SK-N-SH (cell line): ENCODE measurements around the gene PMP22. TPM values are rescaled to one million over a fixed set of nuclear protein-coding genes. Genes with fewer than 3 reads are reported as not detected.

Experiments used
- CTCF ChIA-PET: fragments of 300-600, 350-600 bp; formaldehyde crosslinking; extraction: SDS; loops from one replicate; lab custom pipeline; 2021; lab: Yijun Ruan, JAX
- POLR2A ChIA-PET: fragments of 350-600 bp; sonication (Branson Sonifier 250); formaldehyde crosslinking; extraction: SDS; loops from one replicate; lab custom pipeline; 2020; ENCODE audit warnings: antibody characterized with exemption, inconsistent platforms; lab: Yijun Ruan, JAX
- DNase-seq: peaks from one replicate; pipeline ENCODE4 v3.0.0; 2012
- H2AFZ ChIP-seq: fragments of 200-600 bp; sonication (generic); 2 replicates; pipeline ENCODE4 v1.8.1; 2016; ENCODE audit warnings: antibody characterized with exemption, mild to moderate bottlenecking, low read depth
- H3F3A ChIP-seq: fragments of 200-600 bp; sonication (generic); replicated peaks from 2 replicates; pipeline ENCODE3; 2016; ENCODE audit warnings: antibody characterized with exemption, mild to moderate bottlenecking; ENCODE audit not compliant: insufficient read depth
- H3K27ac ChIP-seq, 2 experiments: fragments of 200-500 bp in 1 of 2; fragments of 200-600 bp in 1 of 2; sonication (Bioruptor generic) in 1 of 2; sonication (generic), shearing (Covaris generic) in 1 of 2; 2 replicates each; pipeline versions ENCODE4 v1.5.1 to v1.6.1; 2014 to 2016; ENCODE audit warnings: low read depth in 2 of 2, inconsistent platforms in 1 of 2, low read length in 1 of 2, mild to moderate bottlenecking in 1 of 2, mixed read lengths in 1 of 2
- H3K27me3 ChIP-seq: fragments of 200-600 bp; sonication (generic), shearing (Covaris generic); 2 replicates; pipeline ENCODE4 v1.6.1; 2016; ENCODE audit warnings: mixed run types; ENCODE audit not compliant: insufficient read depth
- H3K36me3 ChIP-seq, 2 experiments: fragments of 200-500 bp in 1 of 2; fragments of 200-600 bp in 1 of 2; sonication (Bioruptor generic) in 1 of 2; sonication (generic) in 1 of 2; replicated peaks in 1 of 2; 2 replicates each; pipeline versions ENCODE3 to v1.5.1; 2014 to 2016; ENCODE audit warnings: low read length in 1 of 2, mild to moderate bottlenecking in 1 of 2; ENCODE audit not compliant: insufficient read depth in 2 of 2, control insufficient read depth in 1 of 2
- H3K4me1 ChIP-seq, 2 experiments: fragments of 200-500 bp in 1 of 2; fragments of 200-600 bp in 1 of 2; sonication (Bioruptor generic) in 1 of 2; sonication (generic), shearing (Covaris generic) in 1 of 2; 2 replicates each; pipeline versions ENCODE4 v1.5.1 to v1.6.1; 2014 to 2016; ENCODE audit warnings: low read depth in 1 of 2, low read length in 1 of 2, mixed run types in 1 of 2; ENCODE audit not compliant: insufficient read depth in 2 of 2, control insufficient read depth in 1 of 2
- H3K4me2 ChIP-seq: fragments of 200-600 bp; sonication (generic), shearing (Covaris generic); 2 replicates; pipeline ENCODE4 v1.6.1; 2017; ENCODE audit warnings: mixed run types
- H3K4me3 ChIP-seq, 2 experiments: fragments of 200-500 bp in 1 of 2; fragments of 200-600 bp in 1 of 2; sonication (Bioruptor generic) in 1 of 2; sonication (generic), shearing (Covaris generic) in 1 of 2; 2 replicates each; pipeline versions ENCODE4 v1.5.1 to v1.8.1; 2014 to 2016; ENCODE audit warnings: low read depth in 2 of 2, inconsistent platforms in 1 of 2, low read length in 1 of 2, mild to moderate bottlenecking in 1 of 2, mixed read lengths in 1 of 2, moderate library complexity in 1 of 2
- H3K79me2 ChIP-seq: fragments of 200-600 bp; sonication (generic); 2 replicates; pipeline ENCODE4 v1.8.1; 2017; ENCODE audit warnings: mild to moderate bottlenecking; ENCODE audit not compliant: insufficient read depth
- H3K9ac ChIP-seq: fragments of 200-600 bp; sonication (generic); 2 replicates; pipeline ENCODE4 v1.6.1; 2017; ENCODE audit warnings: mixed run types
- H3K9me2 ChIP-seq: fragments of 200-600 bp; sonication (generic); 2 replicates; pipeline ENCODE4 v1.6.1; 2017; ENCODE audit warnings: mixed run types
- H3K9me3 ChIP-seq: fragments of 200-600 bp; sonication (generic); 2 replicates; pipeline ENCODE4 v1.6.1; 2017; ENCODE audit warnings: mixed run types, mild to moderate bottlenecking, moderate library complexity
- H4K20me1 ChIP-seq: fragments of 200-600 bp; sonication (generic); 2 replicates; pipeline ENCODE4 v1.6.1; 2017; ENCODE audit warnings: mild to moderate bottlenecking, mixed run types; ENCODE audit not compliant: insufficient read depth
- CHD2 ChIP-seq: fragments of 150-350 bp; IDR thresholded peaks from 2 replicates; pipeline ENCODE4 v1.6.1; 2018; ENCODE audit warnings: low read length; ENCODE audit not compliant: partially characterized antibody
- EZH2phosphoT487 ChIP-seq: fragments of 200-600 bp; sonication (generic); IDR thresholded peaks from 2 replicates; pipeline ENCODE4 v1.6.1; 2017; ENCODE audit warnings: low read depth, mixed run types, mild to moderate bottlenecking, antibody characterized with exemption, moderate library complexity, borderline replicate concordance
- MAX ChIP-seq: IDR thresholded peaks from 2 replicates; pipeline ENCODE4 v1.4.0; 2012; ENCODE audit warnings: low read depth
- MEF2A ChIP-seq: IDR thresholded peaks from 2 replicates; pipeline ENCODE4 v1.4.0; 2012; ENCODE audit warnings: low read depth, borderline replicate concordance
- MXI1 ChIP-seq: IDR thresholded peaks from 2 replicates; pipeline ENCODE4 v1.6.1; 2012; ENCODE audit warnings: mild to moderate bottlenecking, low read depth, low read length, improper control_type of control experiment
- NRF1 ChIP-seq: IDR thresholded peaks from 2 replicates; pipeline ENCODE4 v1.6.1; 2012; ENCODE audit warnings: low read depth, mild to moderate bottlenecking, low read length
- RAD21 ChIP-seq: IDR thresholded peaks from 2 replicates; pipeline ENCODE4 v1.6.1; 2012; ENCODE audit warnings: mild to moderate bottlenecking, low read length
- RCOR1 ChIP-seq: fragments of 150-350 bp; IDR thresholded peaks from 2 replicates; pipeline ENCODE4 v1.6.1; 2017; ENCODE audit warnings: antibody characterized with exemption, low read length
- RFX5 ChIP-seq: IDR thresholded peaks from 2 replicates; pipeline ENCODE4 v1.6.1; 2012; ENCODE audit warnings: mild to moderate bottlenecking, improper control_type of control experiment, low read length
- SIN3A ChIP-seq: IDR thresholded peaks from 2 replicates; pipeline ENCODE4 v1.6.1; 2012; ENCODE audit warnings: low read depth, mild to moderate bottlenecking, low read length, moderate library complexity, borderline replicate concordance
- USF1 ChIP-seq: IDR thresholded peaks from 2 replicates; pipeline ENCODE4 v1.4.0; 2012; ENCODE audit warnings: low read depth, borderline replicate concordance
- WGBS: methylation state at CpG from one replicate; pipeline ENCODE4 v1.1.6; 2017; ENCODE audit warnings: low lambda C conversion rate; 5-methylcytosine and 5-hydroxymethylcytosine counted together
- polyA plus RNA-seq, 3 experiments: library from polyadenylated mRNA; depleted of rRNA; stranded (reverse); fragments of >200 nt; gene quantifications; 2 replicates each; pipeline ENCODE4 v1.2.3, GENCODE V29; 2012
- TF ChIP-seq, protein P1 (sequence below): fragments of 200-600 bp; sonication (generic); IDR thresholded peaks from 2 replicates; pipeline ENCODE4 v1.6.1; 2017; ENCODE audit warnings: antibody characterized with exemption, mild to moderate bottlenecking, moderate library complexity

The PMP22 gene
- polyA plus RNA-seq, 1 of the 3 experiments (the other 2 are of a cell fraction): 82.5 TPM

DNA sequence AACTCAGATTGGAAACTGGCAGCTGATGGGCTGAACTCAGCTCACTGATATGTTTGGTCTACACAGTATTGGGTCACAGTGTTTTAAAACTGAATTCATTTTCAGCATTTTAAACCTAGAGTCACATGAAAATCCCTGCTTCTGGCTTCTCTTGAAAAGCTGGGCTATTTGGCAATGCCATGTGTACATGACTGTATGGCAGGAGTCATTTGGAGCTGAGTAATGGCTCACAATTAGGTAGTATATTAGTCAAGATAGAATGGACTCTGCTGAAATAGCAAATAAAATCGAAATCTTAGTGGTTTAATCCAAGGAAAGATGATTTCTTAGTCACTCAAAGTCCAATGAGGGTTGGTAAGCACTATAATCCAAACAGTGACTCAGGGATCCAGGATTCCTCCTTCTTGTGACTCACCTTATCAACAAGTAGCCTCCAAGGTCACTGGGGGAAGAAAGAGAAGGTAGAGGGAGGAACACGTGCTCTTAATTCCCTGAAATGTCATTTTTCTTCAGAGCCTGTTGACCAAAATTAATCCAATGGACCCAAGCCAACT is 13.9 kb upstream of the PMP22 start:
- WGBS: 22% methylated on average over 2 of the region's 2 CpGs
- Histone ChIP-seq H3K36me3 (no peaks in the 10 kb centered on the region), H3K9me2 (no peaks in the 10 kb centered on the region), H3K27ac (no peak overlapping the region), H3K27me3 (no peaks in the 10 kb centered on the region), H3K4me1 (peaks cover 0 to under 1% of the 10 kb centered on the region in 2 experiments; a peak in 1 of 4 replicates), H3F3A (no peaks in the 10 kb centered on the region), H3K9me3 (no peaks in the 10 kb centered on the region), H3K79me2 (no peaks in the 10 kb centered on the region), H2AFZ (no peak overlapping the region), H3K4me2 (no peak overlapping the region), H3K4me3 (no peak overlapping the region)
- ChIA-PET POLR2A (no interaction called here), CTCF (interaction anchor here (0.8 to 1.1 kb wide), 2 partner anchors 11 to 63 kb away, joined by 3 read pairs; no protein-coding TSS in a partner anchor)
- TF ChIP-seq RAD21 (no peak), RCOR1 (no peak), MEF2A (no peak), NRF1 (no peak), RFX5 (no peak), EZH2phosphoT487 (no peak), SIN3A (no peak), CHD2 (no peak)
- TF ChIP-seq, protein P1, sequence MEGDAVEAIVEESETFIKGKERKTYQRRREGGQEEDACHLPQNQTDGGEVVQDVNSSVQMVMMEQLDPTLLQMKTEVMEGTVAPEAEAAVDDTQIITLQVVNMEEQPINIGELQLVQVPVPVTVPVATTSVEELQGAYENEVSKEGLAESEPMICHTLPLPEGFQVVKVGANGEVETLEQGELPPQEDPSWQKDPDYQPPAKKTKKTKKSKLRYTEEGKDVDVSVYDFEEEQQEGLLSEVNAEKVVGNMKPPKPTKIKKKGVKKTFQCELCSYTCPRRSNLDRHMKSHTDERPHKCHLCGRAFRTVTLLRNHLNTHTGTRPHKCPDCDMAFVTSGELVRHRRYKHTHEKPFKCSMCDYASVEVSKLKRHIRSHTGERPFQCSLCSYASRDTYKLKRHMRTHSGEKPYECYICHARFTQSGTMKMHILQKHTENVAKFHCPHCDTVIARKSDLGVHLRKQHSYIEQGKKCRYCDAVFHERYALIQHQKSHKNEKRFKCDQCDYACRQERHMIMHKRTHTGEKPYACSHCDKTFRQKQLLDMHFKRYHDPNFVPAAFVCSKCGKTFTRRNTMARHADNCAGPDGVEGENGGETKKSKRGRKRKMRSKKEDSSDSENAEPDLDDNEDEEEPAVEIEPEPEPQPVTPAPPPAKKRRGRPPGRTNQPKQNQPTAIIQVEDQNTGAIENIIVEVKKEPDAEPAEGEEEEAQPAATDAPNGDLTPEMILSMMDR: no peak
- TF ChIP-seq, all 33 proteins: peak for 0
- Histone ChIP-seq H3K9ac (no peak overlapping the region), H4K20me1 (no peaks in the 10 kb centered on the region)
- no peak for DNase-seq

- H2AFZ ChIP-seq: no peak overlapping the region
- CTCF ChIA-PET: interaction anchor here (0.8 to 1.5 kb wide), 5 partner anchors 11 to 224 kb away, joined by 3 to 5 read pairs (median 3); no protein-coding TSS in a partner anchor
- no peaks in the 10 kb centered on the region for H3K79me2 ChIP-seq
- H3K4me1 ChIP-seq: no peaks in the 10 kb centered on the region; a peak in 1 of 4 replicates
- H3K27ac ChIP-seq: no peak overlapping the region
- no peak overlapping the region for H3K4me2 ChIP-seq
- H3K4me3 ChIP-seq: peak overlapping the region in 1 of 2 experiments; percentile 39; a peak in 1 of 4 replicates
- WGBS: 64% methylated on average over 6 of the region's 6 CpGs
- no peak for DNase-seq
- no peaks in the 10 kb centered on the region for H3K36me3 ChIP-seq
- no peak overlapping the region for H3K9ac ChIP-seq
- H3K27me3 ChIP-seq: no peaks in the 10 kb centered on the region
- TF ChIP-seq MXI1: no peak
- TF ChIP-seq CHD2: no peak
- TF ChIP-seq MAX: no peak
- TF ChIP-seq USF1: no peak
- no peaks in the 10 kb centered on the region for H3K9me2 ChIP-seq
- POLR2A ChIA-PET: no interaction called here
- H4K20me1 ChIP-seq: no peaks in the 10 kb centered on the region
- H3K9me3 ChIP-seq: no peaks in the 10 kb centered on the region
- H3F3A ChIP-seq: no peaks in the 10 kb centered on the region
Observed at GRCh38 chr17:15278380-15278779, 13.3 kb upstream of the PMP22 start.
